Right lobe of liver (tissue), 6 donors: Measurements from ENCODE around the gene NR5A1. TPM values are rescaled to one million over a fixed set of nuclear protein-coding genes. Genes with fewer than 3 reads are reported as not detected.

Experiments
- ATAC-seq, 4 donors: fragments of 200-7000 bp; cut with Tn5 transposase; one replicate each; pipeline ENCODE4 v1.9.1; 2020; ENCODE audit warnings: mild to moderate bottlenecking in 4 of 4, moderate library complexity in 4 of 4
- DNase-seq, 3 donors: peaks; one replicate each; pipeline ENCODE4 v3.0.0-alpha.2; 2020
- H3K27ac ChIP-seq, 3 donors: fragments of 200-600 bp; one replicate each; pipeline ENCODE4 v1.8.0; 2022
- H3K27me3 ChIP-seq, 2 donors: fragments of 200-600 bp; one replicate each; pipeline ENCODE4 v1.8.0; 2022
- H3K36me3 ChIP-seq, 4 donors: fragments of 200-600 bp; sonication (generic) in 1 of 4; one replicate each; pipeline versions ENCODE4 v1.5.1 to v1.8.0; 2017 to 2022; ENCODE audit warnings: control low read depth in 1 of 4
- H3K4me1 ChIP-seq, 4 donors: fragments of 200-600 bp; sonication (generic) in 1 of 4; one replicate each; pipeline versions ENCODE4 v1.5.1 to v1.8.0; 2017 to 2022; ENCODE audit warnings: control low read depth in 1 of 4
- H3K4me3 ChIP-seq, 3 donors: fragments of 200-600 bp; one replicate each; pipeline ENCODE4 v1.8.0; 2022
- H3K9me3 ChIP-seq, 4 donors: fragments of 200-600 bp; sonication (generic) in 1 of 4; one replicate each; pipeline versions ENCODE4 v1.5.1 to v1.8.0; 2017 to 2022; ENCODE audit warnings: control low read depth in 1 of 4
- CTCF ChIP-seq, 4 donors: fragments of 200-600 bp in 3 of 4; fragments of 450-650 bp in 1 of 4; IDR thresholded peaks; one replicate each; pipeline versions ENCODE4 v1.5.1 to v1.8.0; 2016 to 2022; ENCODE audit warnings: antibody characterized with exemption in 4 of 4, mild to moderate bottlenecking in 2 of 4
- POLR2A ChIP-seq: fragments of 450-650 bp; IDR thresholded peaks from one replicate; pipeline ENCODE4 v1.6.1; 2017; ENCODE audit warnings: antibody characterized with exemption, mild to moderate bottlenecking
- WGBS: methylation state at CpG from one replicate; pipeline ENCODE4 v1.1.6; 2018; ENCODE audit warnings: low coverage, low lambda C conversion rate; ENCODE audit not compliant: insufficient coverage; ENCODE audit errors: missing lambda C conversion rate; 5-methylcytosine and 5-hydroxymethylcytosine counted together
- intact Hi-C, 2 donors: fragments of 100-400 bp; cut with DNase I; formaldehyde crosslinking; loops; one replicate each; pipeline versions ENCODE4 v1.11.2 to v1.14.1; 2022
- total RNA-seq, 6 experiments: library from RNA; depleted of rRNA in 2 of 6; stranded (reverse); fragments of >200 nt in 2 of 6; fragmentation: NEBNext Ultra II Directional in 3 of 6; extraction: Animal tissue kit (Norgen Biotek cat#: 25700) in 3 of 6; gene quantifications; one replicate each; pipeline versions ENCODE4 v1.1.0 to v1.2.4, GENCODE V29; 2016 to 2023
- donor health status: DM: no; HTN: yes; CAD: no.
- donor health status: DM: no; HTN: no; CAD: no.
- donor health status: DM: no; HTN: no; CAD: no.
- donor health status: DM: no; HTN: yes; CAD: no.
- donor health status: DM: no; HTN: yes; CAD: no.

NR5A1 gene
- total RNA-seq, 6 experiments from 2014 or later, result 0.26 TPM; not detected in 5

- no peak for DNase-seq
- no peak overlapping the region for H3K27ac ChIP-seq
- no peaks in the 10 kb centered on the region for H3K9me3 ChIP-seq
- H3K27me3 ChIP-seq, result peaks cover 0 to 7% of the 10 kb centered on the region in 2 donors
- TF ChIP-seq POLR2A (no peak), CTCF (IDR thresholded peaks at IDR 0.05) (no peak)
- H3K4me1 ChIP-seq, result peaks cover 0 to 5% (median 0%) of the 10 kb centered on the region in 4 donors
- H3K36me3 ChIP-seq, result no peaks in the 10 kb centered on the region
- 64% methylated on average over 6 of the region's 6 CpGs for WGBS
- intact Hi-C loops, result no loop called here
- no peak overlapping the region for H3K4me3 ChIP-seq
- no peak for ATAC-seq
These were observed 9.2 kb downstream of the NR5A1 start for GRCh38 chr9:124498040-124498439.

GRCh38 chr9:124497441-124497840, 9.8 kb downstream of the NR5A1 start:
- 86% methylated on average over 4 of the region's 8 CpGs for WGBS
- H3K4me1 ChIP-seq, result peaks cover 0 to 5% (median 0%) of the 10 kb centered on the region in 4 donors

GRCh38 chr9:124496463-124496862, 10.7 kb downstream of the NR5A1 start:
- Histone ChIP-seq H3K36me3 (no peaks in the 10 kb centered on the region), H3K4me3 (no peak overlapping the region), H3K9me3 (no peaks in the 10 kb centered on the region), H3K27me3 (no peaks in the 10 kb centered on the region), H3K4me1 (peaks cover 0 to 5% (median 0%) of the 10 kb centered on the region in 4 donors), H3K27ac (no peak overlapping the region)
- no peak for TF ChIP-seq CTCF (IDR thresholded peaks at IDR 0.05)
- no peak for TF ChIP-seq POLR2A
- intact Hi-C loops, result no loop called here
- DNase-seq (no peak), ATAC-seq (no peak)
- WGBS, result no CpG with 5 or more reads among the region's 15 CpGs

More at GRCh38 chr9:124497441-124497840, 9.8 kb downstream of the NR5A1 start:
- Histone ChIP-seq H3K27me3 (peaks cover 0 to 1% of the 10 kb centered on the region in 2 donors), H3K4me3 (no peak overlapping the region), H3K9me3 (no peaks in the 10 kb centered on the region), H3K27ac (no peak overlapping the region), H3K36me3 (no peaks in the 10 kb centered on the region)
- intact Hi-C loops, result no loop called here
- DNase-seq (no peak), ATAC-seq (no peak)
- TF ChIP-seq POLR2A (no peak), CTCF (IDR thresholded peaks at IDR 0.05) (no peak)

GRCh38 chr9:124496075-124496449, 11.1 kb downstream of the NR5A1 start:
- no peaks in the 10 kb centered on the region for H3K9me3 ChIP-seq
- peaks cover 0 to 5% (median 0%) of the 10 kb centered on the region in 4 donors for H3K4me1 ChIP-seq
- H3K4me3 ChIP-seq, result no peak overlapping the region
- H3K27me3 ChIP-seq, result no peaks in the 10 kb centered on the region
- H3K36me3 ChIP-seq, result no peaks in the 10 kb centered on the region
- 72% methylated on average over 3 of the region's 3 CpGs for WGBS
- no peak for ATAC-seq
- TF ChIP-seq CTCF (IDR thresholded peaks at IDR 0.05) (no peak), POLR2A (no peak)
- H3K27ac ChIP-seq, result no peak overlapping the region
- DNase-seq, result no peak
- intact Hi-C loops, result no loop called here
